IPS-NIHi11 (cell line): ENCODE measurements around the gene AGTPBP1.
A peak's percentile ranks its signal among the peaks of the same experiment; 100 is the strongest.
"Not testable (repeated sequence)": the region's sequence is repeated elsewhere in the genome, so short reads cannot be mapped to it uniquely, and the experiment has no call there.

Experiments used
- DNase-seq: peaks from one replicate; pipeline ENCODE4 v3.0.0; 2012; ENCODE audit warnings: mixed read lengths, low spot score

AGTPBP1 gene

GRCh38 chr9:85617141-85617670, 124.5 kb downstream of the AGTPBP1 start:
- DNase-seq, result no peak

DNA sequence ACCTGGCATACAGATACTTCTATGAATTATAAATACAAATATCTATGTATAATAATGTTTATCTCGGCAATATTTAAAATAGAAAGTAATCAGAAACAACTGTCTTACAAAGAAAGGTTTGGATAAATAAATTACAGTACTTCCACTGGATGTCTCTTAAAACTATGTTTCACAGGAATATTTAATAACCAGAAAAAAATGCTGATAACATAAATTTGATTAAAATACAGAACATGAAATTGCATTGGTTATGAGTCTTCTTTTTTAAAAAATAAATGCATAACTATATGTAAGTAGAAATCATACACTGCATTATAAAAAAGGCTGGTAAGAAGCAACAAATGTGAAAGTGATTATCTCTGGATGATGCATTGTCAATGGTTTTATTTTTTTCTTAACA, 126.0 kb downstream of the AGTPBP1 start:
- no peak for DNase-seq

GRCh38 chr9:85610074-85610860, 131.5 kb downstream of the AGTPBP1 start:
- peak; percentile 85 for DNase-seq

DNA sequence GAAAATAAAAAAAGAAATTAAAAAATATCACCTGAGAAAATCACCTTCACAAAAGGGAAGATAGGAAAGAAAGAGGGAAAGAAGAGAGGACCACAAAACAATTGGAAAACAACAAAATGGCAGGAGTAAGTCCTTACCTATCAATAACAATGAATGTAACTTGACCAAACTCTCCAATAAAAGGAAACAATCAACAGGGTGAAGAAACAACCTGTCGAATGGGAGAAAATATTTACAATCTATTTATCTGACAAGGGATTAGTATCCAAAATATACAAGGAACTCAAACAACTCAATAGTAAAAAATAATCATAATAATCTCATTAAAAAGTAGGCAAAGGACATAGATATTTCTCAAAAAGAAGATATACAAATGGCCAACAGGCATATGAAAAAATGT, 135.8 kb downstream of the AGTPBP1 start:
- no peak for DNase-seq

- DNase-seq, result no peak
These were observed 137.8 kb downstream of the AGTPBP1 start for GRCh38 chr9:85603936-85604335.

GRCh38 chr9:85602742-85603141, 139.0 kb downstream of the AGTPBP1 start:
- DNase-seq, result no peak

DNA sequence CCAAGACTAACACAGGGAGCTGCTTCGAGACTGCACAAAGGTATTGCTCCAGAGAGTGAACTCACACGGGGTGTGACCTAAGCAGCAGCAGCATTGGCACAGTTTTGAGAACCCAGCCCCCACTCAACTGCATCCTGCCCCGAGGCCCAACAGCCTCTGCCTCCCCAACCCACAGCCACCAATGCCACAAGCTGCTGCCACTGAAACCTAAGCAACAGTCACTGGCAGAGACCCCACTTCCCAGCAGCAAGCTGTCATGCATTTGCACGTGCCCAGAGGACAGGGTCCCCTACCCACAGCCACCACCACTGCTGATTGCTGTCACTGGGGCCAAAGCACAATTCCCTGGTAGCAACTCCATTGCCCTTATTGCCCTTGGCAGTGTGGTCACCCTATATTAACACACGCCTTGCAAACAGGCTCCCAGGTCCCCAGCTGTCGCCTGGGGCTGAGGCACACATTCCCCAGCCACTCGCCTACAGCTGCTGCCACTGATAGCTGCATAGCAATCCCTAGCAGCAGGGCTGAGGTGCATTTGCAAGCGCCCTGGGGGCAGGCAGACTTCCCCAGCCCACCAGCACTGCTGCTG, 141.0 kb downstream of the AGTPBP1 start:
- peak; percentile 29 for DNase-seq

GRCh38 chr9:85599540-85600105, 142.1 kb downstream of the AGTPBP1 start:
- no peak for DNase-seq

- DNase-seq, result no peak
These were observed 147.4 kb downstream of the AGTPBP1 start for GRCh38 chr9:85594316-85594715.

DNA sequence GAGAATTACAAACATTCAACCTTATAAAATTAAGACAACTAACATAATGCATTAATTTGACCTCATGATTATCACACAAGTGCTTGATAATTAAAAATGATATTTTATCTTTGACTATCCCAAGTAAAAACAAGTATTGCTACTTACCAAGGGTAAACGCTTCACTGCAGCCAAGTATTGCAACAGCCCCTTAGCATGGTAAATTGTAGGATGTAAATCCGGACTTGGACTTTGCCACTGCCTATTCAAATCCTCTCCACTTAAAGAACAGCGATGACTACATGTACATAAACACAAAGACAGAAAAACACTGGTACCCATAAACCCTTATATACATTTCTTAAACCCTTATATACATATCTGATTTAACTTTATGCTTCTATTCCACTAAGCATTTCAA, 155.1 kb downstream of the AGTPBP1 start:
- no peak for DNase-seq

DNA sequence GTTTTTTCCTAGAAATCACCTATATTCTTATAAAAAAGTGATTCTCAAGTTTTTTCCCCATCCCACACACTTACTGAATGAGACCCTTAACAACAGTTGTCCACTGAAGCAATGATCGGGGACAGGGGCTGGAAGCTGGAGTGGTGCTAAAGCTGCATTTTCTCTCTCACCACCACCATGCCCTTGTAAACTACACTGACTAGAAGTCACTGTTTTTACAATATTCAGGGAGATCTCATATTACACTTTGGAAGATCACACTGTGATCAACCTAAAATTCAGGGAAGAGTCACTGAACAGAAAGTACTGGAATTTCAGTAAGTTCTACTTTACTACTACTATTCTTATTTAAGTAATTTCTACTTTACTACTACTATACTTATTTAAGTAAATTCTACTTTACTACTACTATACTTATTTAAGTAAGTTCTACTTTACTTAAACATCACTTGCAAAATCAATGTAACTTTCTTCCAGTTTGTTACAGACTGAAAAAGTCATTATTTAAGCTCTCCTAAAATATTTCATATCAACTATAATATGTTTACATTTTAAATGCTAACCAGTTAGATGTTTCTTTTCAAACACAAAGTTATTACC, 164.3 kb downstream of the AGTPBP1 start:
- DNase-seq, result no peak

DNA sequence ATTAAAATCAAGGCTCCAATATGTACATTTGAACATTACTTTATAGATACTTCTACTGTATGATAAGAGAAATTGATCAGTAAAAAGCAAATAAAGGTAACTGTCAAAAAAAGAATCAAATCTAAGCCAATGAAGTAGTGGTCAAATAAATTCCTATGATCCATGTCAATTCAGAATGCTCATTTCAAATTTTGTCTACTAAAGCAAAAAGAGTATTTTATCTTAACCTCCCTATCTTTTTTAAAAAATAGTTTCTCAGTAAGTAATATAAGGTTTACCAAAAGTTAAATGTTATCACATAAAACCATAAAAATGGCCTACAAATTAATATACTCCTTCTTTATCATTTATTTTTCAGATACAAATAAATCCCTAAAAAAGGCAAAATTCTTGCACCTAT, 165.9 kb downstream of the AGTPBP1 start:
- no peak for DNase-seq

DNA sequence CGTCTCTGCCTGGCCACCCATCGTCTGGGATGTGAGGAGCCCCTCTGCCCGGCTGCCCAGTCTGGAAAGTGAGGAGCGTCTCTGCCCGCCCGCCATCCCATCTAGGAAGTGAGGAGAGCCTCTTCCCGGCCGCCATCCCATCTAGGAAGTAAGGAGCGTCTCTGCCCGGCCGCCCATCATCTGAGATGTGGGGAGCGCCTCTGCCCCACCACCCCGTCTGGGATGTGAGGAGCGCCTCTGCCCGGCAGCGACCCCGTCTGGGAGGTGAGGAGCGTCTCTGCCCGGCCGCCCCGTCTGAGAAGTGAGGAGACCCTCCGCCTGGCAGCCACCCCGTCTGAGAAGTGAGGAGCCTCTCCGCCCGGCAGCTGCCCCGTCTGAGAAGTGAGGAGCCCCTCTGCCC, 168.2 kb downstream of the AGTPBP1 start:
- DNase-seq, result not testable (repeated sequence)

GRCh38 chr9:85572917-85573316, 168.8 kb downstream of the AGTPBP1 start:
- not testable (repeated sequence) for DNase-seq

DNA sequence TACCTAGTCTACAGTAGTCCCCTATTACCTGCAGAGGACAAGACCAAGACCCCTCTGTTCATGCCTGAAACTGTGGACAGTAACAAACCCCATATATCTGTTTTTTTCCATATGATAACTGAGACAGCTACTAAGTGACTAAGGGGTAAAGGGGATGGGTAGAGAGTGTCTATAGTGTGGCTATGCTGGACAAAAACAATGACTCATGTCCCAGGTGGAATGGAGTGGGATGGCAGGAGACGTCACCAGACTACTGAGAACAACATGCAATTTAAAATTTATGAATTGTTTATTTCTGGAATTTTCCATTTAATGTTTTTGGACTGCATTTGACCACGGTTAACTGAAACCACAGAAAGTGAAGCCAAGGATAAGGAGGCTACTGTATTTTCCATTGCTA, 171.8 kb downstream of the AGTPBP1 start:
- DNase-seq, result no peak

GRCh38 chr9:85559526-85559925, 182.2 kb downstream of the AGTPBP1 start:
- DNase-seq, result no peak

DNA sequence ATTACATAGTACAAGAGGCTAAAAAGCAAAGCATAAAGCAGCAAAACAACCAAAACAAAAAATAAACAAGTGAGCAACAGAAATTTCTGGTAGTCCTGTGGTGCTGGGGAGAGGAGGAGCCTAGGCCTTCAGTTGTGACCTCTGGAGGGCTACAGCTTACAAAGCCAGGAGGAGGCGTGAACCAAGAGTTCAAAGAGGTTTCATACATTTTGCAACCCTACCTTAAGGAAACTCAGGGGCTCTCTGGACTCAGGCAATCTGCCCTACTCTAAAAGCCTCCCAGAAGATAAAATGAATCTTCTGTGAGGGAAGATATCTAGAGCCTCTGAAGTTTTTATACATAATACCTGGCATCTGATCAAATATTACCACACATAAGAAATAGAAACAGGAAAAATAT, 187.4 kb downstream of the AGTPBP1 start:
- peak; percentile 42 for DNase-seq

DNA sequence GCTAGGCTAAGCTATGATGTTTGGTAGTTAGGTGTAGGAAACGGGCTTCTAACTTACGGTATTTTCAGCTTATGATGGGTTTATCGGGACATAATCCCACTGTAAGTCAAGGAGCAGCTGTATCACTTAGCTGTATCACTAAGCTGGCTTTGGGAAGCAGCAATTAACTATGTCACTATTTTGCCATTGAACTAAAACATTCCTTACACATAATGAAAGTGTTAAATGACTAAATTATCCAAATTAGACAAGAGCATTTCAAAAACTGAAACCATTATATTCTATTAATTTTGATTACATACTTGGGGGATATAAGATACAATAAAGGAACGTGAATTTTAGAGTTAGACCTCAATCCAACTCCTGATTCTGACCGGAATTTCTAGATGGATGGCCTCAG, 188.3 kb downstream of the AGTPBP1 start:
- DNase-seq, result no peak

DNA sequence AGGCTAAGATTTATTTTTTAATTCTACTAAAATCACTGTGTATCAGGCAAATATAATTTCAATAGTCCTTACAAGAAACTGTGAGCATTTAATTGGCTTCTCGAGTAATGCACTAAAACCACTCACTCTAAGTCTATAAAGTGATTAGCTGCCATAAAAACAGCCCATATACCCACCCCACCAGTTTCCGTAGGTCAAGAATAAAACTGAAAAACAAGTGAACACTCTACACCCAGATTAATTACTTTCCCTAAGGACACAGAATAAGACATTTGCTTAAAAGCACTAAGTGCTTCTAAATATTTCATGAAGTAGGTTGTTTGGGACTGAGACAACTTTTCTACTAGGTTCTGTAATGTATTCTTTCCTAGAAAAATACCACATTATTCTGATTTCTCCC, 194.2 kb downstream of the AGTPBP1 start:
- DNase-seq, result no peak

GRCh38 chr9:85543196-85543595, 198.6 kb downstream of the AGTPBP1 start:
- no peak for DNase-seq

DNA sequence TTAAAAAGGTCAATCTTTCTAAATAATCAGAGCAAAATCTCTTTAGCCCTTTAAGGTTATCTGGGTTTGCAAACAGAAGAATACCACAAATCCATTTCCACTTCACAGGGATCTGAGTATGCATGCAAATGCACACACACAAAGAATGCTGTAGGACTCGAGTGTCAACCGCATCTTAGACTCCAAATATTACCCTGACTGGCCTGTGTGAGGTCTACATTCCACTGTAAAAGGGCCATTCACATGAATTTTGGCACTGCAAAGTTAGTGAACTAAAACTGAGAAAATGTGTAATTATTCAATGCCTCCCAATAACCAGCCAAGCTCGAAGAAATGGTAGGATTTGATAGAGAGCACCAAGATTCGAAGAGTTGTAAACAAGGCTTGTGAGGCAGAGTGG, 199.9 kb downstream of the AGTPBP1 start:
- DNase-seq, result no peak

- DNase-seq, result no peak
These were observed 205.2 kb downstream of the AGTPBP1 start for GRCh38 chr9:85536514-85536913.

GRCh38 chr9:85536076-85536475, 205.7 kb downstream of the AGTPBP1 start:
- DNase-seq, result no peak
